RPMI8226 (cell line): ENCODE results near the gene GLIS1.

Experiments
- DNase-seq: peaks from one replicate; pipeline ENCODE4 v3.0.0-alpha.2; 2015

The GLIS1 gene

DNA sequence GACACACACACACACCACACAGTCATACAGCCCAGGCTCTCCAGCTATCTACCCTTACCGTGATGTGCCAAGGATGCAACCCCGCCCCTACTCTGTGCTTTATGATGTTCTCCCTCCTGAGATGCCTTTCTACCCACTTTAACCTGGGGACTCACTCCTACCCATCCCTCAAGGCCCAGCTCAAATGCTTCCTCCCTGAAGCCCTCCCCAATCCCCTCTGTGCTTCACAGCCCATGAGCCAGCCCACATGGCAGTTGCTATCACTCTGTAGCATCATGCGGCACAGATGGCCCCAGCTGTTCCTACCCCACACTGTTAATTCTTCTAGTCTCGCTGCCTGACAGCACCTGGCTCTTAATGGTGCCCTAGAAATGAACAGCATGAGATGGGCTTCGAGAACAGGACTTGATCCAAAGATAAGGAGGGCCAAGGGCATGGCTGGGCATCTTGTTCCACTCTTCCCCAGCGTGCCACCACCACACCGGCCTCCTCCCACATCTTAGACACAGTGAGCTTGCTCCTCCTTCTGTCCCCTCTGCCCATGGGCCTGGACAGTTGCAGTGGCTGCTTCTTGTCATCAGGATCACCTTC, 109.8 kb downstream of the GLIS1 start:
- no peak for DNase-seq

DNA sequence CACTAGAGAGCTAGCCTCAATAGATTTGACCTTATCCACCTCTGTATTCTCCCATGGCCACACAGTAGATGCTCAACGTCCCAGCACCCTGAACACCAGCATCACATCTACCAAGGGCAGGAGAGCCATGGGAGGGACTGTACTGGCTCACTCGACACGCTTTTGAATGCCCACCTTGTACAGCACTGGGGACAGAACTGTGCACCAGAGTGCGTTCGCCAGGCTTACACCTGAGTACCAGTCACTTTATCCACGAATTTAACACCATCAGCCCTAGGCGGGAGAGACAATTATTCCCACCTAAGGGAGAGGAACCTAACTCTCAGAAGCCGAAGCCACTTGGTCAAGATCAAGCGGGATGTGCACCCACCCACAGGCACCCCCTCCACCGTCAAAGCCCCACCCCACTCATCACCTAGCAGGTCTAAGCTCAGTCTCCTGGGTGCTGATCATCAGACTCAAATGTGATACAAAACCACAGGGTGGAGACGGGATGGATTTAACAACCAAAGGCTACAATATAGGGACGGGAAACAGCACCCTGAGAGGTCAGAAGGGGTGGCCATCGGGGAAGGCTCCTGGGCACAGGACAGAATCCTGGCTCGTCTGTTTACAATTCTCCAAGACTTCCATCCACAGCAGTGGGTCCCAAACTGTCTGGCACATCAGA, 110.5 kb downstream of the GLIS1 start:
- DNase-seq: no peak

GRCh38 chr1:53627666-53628065, 111.3 kb downstream of the GLIS1 start:
- DNase-seq: no peak

DNA sequence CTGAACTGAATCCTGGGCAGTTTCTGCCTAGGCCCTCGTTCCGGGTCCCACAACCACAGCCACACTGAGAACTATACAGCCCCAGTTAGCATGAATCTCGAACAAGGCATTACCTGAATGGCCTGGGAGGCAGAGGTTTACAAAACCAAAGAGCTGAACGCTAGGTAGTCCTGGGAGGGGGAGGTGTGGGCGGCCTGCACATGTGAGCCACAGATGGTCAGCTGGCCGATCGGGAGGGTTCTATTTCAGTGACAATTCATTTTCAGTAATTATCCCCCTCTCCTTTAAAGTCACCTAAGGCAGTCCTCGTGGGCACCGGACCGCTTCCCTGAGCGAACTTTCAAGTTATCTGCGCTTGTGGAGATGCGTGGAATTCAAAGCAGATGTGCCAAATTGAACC, 111.9 kb downstream of the GLIS1 start:
- DNase-seq: no peak

GRCh38 chr1:53626616-53627015, 112.3 kb downstream of the GLIS1 start:
- DNase-seq: no peak

DNA sequence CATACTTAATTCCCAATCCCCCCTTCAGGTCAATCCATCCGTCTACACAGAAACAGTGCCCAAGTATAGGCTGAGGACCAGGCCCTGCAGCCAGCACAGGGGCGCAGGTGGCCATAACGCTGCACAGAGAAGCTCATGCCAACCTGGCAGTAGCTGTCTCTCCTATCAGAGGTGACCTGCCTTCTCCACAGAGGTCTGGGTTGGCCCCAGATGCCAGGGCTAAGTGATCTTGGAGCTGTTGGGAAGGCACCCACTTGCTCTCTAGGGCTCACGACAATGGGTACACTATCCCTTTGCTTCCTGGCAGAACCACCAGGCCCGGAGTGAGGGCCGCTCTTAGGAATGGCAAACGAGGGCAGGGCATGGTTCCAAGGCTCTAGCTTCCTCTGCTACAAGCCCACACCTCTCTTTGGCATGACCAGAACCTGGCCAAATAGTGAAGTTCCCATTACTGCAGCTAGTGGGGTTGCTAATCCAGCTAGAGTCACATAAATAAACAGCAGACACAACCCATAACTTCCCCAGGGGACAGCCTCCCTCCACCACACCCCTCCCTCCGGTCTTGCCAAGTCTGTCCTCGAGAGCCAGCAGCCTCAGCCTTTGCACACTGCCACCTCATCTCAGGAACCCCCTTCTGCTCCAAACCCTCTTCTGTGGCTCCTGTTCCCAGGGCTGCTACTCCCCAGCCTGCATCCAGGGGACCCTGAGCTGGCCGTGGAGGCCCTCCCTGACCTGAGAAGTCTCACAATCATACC, 113.0 kb downstream of the GLIS1 start:
- no peak for DNase-seq

- no peak for DNase-seq
Observed at GRCh38 chr1:53625049-53625448, 113.9 kb downstream of the GLIS1 start.

DNA sequence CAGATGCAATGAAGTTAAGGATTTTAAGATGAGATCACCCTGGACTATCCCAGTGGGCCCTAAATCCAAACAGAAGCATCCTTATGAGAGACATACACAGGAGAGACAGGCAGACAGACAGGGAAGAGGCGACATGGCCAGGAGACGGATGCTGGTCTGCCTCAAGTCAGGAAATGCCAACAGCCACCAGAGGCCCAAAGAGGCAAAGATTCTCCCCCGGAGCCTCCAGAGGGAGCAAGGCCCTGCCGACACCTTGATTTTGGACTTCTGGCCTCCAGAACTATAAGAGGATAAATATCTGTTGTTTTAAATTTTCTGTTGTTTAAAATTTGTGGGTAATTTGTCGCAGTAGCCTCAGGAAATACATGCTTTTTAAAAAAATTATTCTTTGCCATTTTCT, 116.4 kb downstream of the GLIS1 start:
- DNase-seq: no peak

- no peak for DNase-seq
Observed at GRCh38 chr1:53621144-53621543, 117.8 kb downstream of the GLIS1 start.

GRCh38 chr1:53620061-53620855, 118.7 kb downstream of the GLIS1 start:
- DNase-seq: no peak

- DNase-seq: no peak
Observed at GRCh38 chr1:53619367-53620060, 119.5 kb downstream of the GLIS1 start.

- DNase-seq: no peak
Observed at GRCh38 chr1:53618500-53619366, 120.2 kb downstream of the GLIS1 start.

DNA sequence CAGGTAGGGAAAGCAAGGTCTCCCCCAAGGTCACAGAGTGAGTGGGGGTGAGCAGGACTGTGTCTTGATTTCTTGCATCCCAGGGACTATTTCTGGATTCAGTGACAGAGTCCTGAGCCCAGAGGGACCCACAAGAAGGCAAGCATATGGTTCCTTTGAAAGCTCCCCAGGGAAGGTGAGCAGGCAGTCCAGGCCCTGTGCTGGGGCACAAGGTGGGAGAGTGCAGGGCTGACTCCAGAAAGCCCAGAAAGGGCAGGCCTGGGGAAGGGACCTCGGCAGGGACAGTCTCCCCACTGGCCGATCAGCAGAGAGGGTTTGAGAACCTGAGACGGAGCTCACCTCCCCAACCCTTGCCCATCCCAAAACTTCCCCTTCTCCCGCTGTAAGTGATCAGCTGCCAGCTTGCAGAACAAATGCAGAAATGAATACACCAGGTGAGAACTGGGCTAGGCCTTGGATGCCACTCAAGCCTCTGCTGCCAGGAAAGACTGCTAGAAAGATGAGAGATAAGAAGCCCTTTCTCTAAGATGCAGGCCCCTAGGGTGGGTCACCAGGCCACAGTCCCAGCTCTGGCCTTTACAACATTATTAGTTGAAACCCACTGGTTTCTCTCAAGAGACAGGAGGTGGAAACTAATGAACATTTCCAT, 121.0 kb downstream of the GLIS1 start:
- no peak for DNase-seq

GRCh38 chr1:53617382-53617781, 121.6 kb downstream of the GLIS1 start:
- DNase-seq: no peak

DNA sequence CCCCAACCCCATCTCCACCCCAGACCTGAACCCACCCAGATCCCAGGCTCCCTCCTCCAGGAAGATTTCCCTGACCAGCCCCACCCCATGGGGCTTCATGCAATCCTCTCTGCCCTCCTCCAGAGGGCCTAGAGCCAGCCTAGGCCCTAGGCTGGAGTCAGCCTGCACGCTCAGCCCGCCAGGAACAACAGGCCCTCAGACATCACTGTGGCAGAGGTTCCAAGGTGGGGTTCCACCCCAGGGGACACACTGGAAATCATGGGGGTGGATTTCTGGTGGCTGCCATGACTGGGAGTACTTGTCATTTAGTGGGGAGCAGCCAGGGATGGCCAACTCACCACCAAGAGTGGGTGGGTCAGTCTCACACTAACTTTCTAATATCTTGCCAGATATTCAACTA, 122.0 kb downstream of the GLIS1 start:
- no peak for DNase-seq

DNA sequence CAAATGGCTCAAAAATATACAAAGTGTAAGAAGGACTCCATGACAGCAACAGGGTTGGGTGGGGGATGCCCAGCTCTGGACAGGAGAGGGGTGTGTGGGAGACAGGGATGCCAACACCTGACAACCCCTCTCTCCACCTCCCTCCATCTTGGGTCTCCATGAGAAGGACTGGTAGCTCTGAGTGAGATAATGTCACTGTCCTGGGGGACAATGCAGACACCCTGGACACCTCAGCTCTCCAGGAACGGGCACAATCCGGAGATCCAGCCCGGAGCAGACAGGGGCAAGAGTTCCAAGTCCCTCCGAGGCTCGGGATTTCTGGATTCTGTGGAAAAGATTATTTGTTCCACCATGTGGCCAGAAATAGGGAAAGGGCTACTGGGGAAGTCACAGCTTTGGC, 122.5 kb downstream of the GLIS1 start:
- no peak for DNase-seq

- DNase-seq: no peak
Observed at GRCh38 chr1:53615101-53615500, 123.9 kb downstream of the GLIS1 start.

GRCh38 chr1:53614231-53615021, 124.5 kb downstream of the GLIS1 start:
- no peak for DNase-seq

DNA sequence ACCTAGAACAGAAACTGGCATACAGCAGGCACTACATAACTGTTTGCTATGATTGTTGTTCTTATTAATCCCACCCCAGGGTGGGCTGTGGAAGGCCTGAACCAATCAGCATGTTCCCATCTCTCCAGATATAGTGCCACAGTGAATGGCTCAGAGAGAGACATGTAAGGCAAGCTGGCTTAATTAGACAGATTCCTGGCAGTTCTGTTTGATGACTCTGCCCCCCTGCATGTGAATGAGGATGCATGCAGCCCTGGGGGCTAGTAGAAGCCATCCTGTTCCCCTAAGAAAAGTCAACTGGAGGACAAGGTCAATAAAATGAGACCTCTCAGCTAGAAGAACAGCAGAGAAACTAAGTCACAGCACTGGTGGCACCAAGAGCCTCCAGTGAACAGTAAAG, 130.3 kb downstream of the GLIS1 start:
- no peak for DNase-seq

DNA sequence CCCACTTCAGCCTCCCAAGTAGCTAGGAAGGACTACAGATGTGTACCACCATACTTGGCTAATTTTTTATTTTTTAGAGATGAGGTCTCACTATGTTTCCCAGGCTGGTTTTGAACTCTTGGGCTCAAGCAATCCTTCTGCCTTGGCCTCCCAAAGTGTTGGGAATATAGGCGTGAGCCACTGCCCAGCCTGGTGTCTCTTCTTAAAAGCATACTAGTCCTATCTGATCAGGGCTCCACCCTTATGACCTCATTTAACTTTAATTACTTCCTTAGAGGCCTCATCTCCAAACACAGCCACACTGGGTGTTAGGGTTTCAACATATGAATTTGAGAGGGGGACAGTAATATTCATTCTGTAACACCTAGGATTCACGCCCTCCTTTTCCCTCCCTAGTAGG, 130.9 kb downstream of the GLIS1 start:
- DNase-seq: no peak
